Right ventricle myocardium superior (tissue), 1 donor: ENCODE data around the gene ZNF614. TPM values are rescaled to one million over a fixed set of nuclear protein-coding genes. Genes with fewer than 3 reads are reported as not detected.
A peak's percentile ranks its signal among the peaks of the same experiment; 100 is the strongest.
"Not testable (repeated sequence)": the region's sequence is repeated elsewhere in the genome, so short reads cannot be mapped to it uniquely, and the experiment has no call there.

Experiments
- ATAC-seq: fragments of 200-7000 bp; cut with Tn5 transposase; one replicate; pipeline ENCODE4 v1.9.1; 2020; ENCODE audit warnings: mild to moderate bottlenecking; ENCODE audit not compliant: poor library complexity
- DNase-seq: peaks from one replicate; pipeline ENCODE4 v3.0.0-alpha.2; 2020
- intact Hi-C: fragments of 100-400 bp; cut with DNase I; formaldehyde crosslinking; loops from one replicate; pipeline ENCODE4 v1.11.2; 2022
- total RNA-seq: library from RNA; stranded (reverse); fragmentation: NEBNext Ultra II Directional; extraction: Animal tissue kit (Norgen Biotek cat#: 25700); gene quantifications from one replicate; pipeline ENCODE4 v1.2.1, GENCODE V29; 2021
- donor health status: DM: no; HTN: yes; CAD: no; lungs with severe emphysema.

The ZNF614 gene
- total RNA-seq, 1 donor from 2014 or later: 5.3 TPM

- DNase-seq (no peak), ATAC-seq (peak; percentile 44)
- intact Hi-C loops: no loop called here
Measured at GRCh38 chr19:52007451-52007805, 20.8 kb downstream of the ZNF614 start.

GRCh38 chr19:51994048-51994644 lies 34.0 kb downstream of the ZNF614 start:
- ATAC-seq (no peak), DNase-seq (no peak)
- intact Hi-C loops: no loop called here

- ATAC-seq (no peak), DNase-seq (no peak)
- intact Hi-C loops: no loop called here
Measured at GRCh38 chr19:51993422-51993821, 34.8 kb downstream of the ZNF614 start.

GRCh38 chr19:51986309-51987291 lies 41.6 kb downstream of the ZNF614 start, which contains the start of gene ZNF350:
Gene ZNF350, minus strand, starts transcription at chr19:51986840. Its CDS starts 12,480 bp downstream, at chr19:51974360.
- ATAC-seq (peak; percentile 100), DNase-seq (peak; percentile 94)
- intact Hi-C loops: no loop called here

- DNase-seq (no peak), ATAC-seq (no peak)
- intact Hi-C loops: no loop called here
Measured at GRCh38 chr19:51983361-51983760, 44.8 kb downstream of the ZNF614 start.

- intact Hi-C loops, DNase-seq, ATAC-seq: not testable (repeated sequence)
Measured at GRCh38 chr19:51980926-51981325, 47.3 kb downstream of the ZNF614 start.

GRCh38 chr19:51980116-51980736 lies 48.0 kb downstream of the ZNF614 start:
- intact Hi-C loops: no loop called here
- no peak for ATAC-seq
- no peak for DNase-seq

GRCh38 chr19:51978882-51979281 lies 49.3 kb downstream of the ZNF614 start:
- DNase-seq (no peak), ATAC-seq (no peak)
- intact Hi-C loops: no loop called here

- ATAC-seq (no peak), DNase-seq (no peak)
Measured at GRCh38 chr19:51977346-51977745, 50.8 kb downstream of the ZNF614 start.

GRCh38 chr19:51976852-51977251 lies 51.3 kb downstream of the ZNF614 start:
- ATAC-seq (no peak), DNase-seq (no peak)
- intact Hi-C loops: no loop called here

More at GRCh38 chr19:51977346-51977745, 50.8 kb downstream of the ZNF614 start:
- intact Hi-C loops: no loop called here

- ATAC-seq, DNase-seq, intact Hi-C loops: not testable (repeated sequence)
Measured at GRCh38 chr19:51975787-51976186, 52.4 kb downstream of the ZNF614 start.

GRCh38 chr19:51971624-51972023 lies 56.6 kb downstream of the ZNF614 start:
- DNase-seq: no peak
- intact Hi-C loops: no loop called here
- no peak for ATAC-seq

GRCh38 chr19:51970718-51971117 lies 57.5 kb downstream of the ZNF614 start:
- no peak for ATAC-seq
- DNase-seq: no peak
- intact Hi-C loops: no loop called here

GRCh38 chr19:51965583-51965982 lies 62.6 kb downstream of the ZNF614 start:
- intact Hi-C loops: no loop called here
- ATAC-seq (no peak), DNase-seq (no peak)

Other genes with a start within 250 kb of the ZNF614 start
- gene FPR3, start 233.2 kb downstream of the ZNF614 start, total RNA-seq: 4.0 TPM
- gene ZNF577, start 140.4 kb downstream of the ZNF614 start, total RNA-seq: 6.5 TPM
- gene ZNF649, start 123.4 kb downstream of the ZNF614 start, total RNA-seq: 6.4 TPM
- 3.1 TPM for gene ZNF613, start 100.9 kb downstream of the ZNF614 start, total RNA-seq
- 7.6 TPM for gene ZNF350, start 41.5 kb downstream of the ZNF614 start, total RNA-seq
- 9.6 TPM for gene ZNF615, start 20.2 kb downstream of the ZNF614 start, total RNA-seq
- gene ZNF432, start 20.5 kb upstream of the ZNF614 start, total RNA-seq: 8.2 TPM
- gene ZNF841, start 67.4 kb upstream of the ZNF614 start, total RNA-seq: 5.2 TPM
- 4.8 TPM for gene ZNF616, start 111.6 kb upstream of the ZNF614 start, total RNA-seq
- 7.0 TPM for gene ZNF836, start 143.2 kb upstream of the ZNF614 start, total RNA-seq
- gene PPP2R1A, start 161.7 kb upstream of the ZNF614 start, total RNA-seq: 339 TPM
- gene ZNF766, start 241.2 kb upstream of the ZNF614 start, total RNA-seq: 11.1 TPM